Ovary (tissue), 9 donors: ENCODE results near the gene CCDC86. TPM values are rescaled to one million over a fixed set of nuclear protein-coding genes. Genes with fewer than 3 reads are reported as not detected.

Experiments used
- DNase-seq, 5 donors: peaks; one replicate each; pipeline ENCODE4 v3.0.0-alpha.2; 2019 to 2020
- H3K27ac ChIP-seq, 2 donors: fragments of 200-600 bp; one replicate each; pipeline versions ENCODE4 v1.5.1 to v1.8.0; 2019 to 2022
- H3K27me3 ChIP-seq: fragments of 200-600 bp; one replicate; pipeline ENCODE4 v1.8.0; 2022
- H3K36me3 ChIP-seq: fragments of 200-600 bp; sonication (generic); one replicate; pipeline ENCODE4 v1.5.1; 2019
- H3K4me1 ChIP-seq: one replicate; pipeline ENCODE4 v1.8.1; 2013; ENCODE audit warnings: mild to moderate bottlenecking, moderate library complexity; ENCODE audit not compliant: insufficient read depth
- H3K4me3 ChIP-seq: fragments of 200-600 bp; sonication (generic); one replicate; pipeline ENCODE4 v1.5.1; 2017
- H3K9me3 ChIP-seq, 2 donors: fragments of 200-600 bp in 1 of 2; sonication (generic) in 1 of 2; one replicate each; pipeline versions ENCODE4 v1.5.1 to v1.8.1; 2013 to 2019; ENCODE audit warnings: mild to moderate bottlenecking in 1 of 2, moderate library complexity in 1 of 2
- CTCF ChIP-seq, 3 donors: fragments of 450-650 bp in 2 of 3; fragments of 200-600 bp in 1 of 3; IDR thresholded peaks; one replicate each; pipeline versions ENCODE4 v1.5.1 to v1.8.0; 2016 to 2022; ENCODE audit warnings: antibody characterized with exemption in 3 of 3, mild to moderate bottlenecking in 1 of 3
- EP300 ChIP-seq: sonication (generic); formaldehyde crosslinking; IDR thresholded peaks from one replicate; pipeline ENCODE4 v1.6.1; 2017; ENCODE audit warnings: antibody characterized with exemption
- POLR2A ChIP-seq: fragments of 450-650 bp; IDR thresholded peaks from one replicate; pipeline ENCODE4 v1.6.1; 2017; ENCODE audit warnings: antibody characterized with exemption, mild to moderate bottlenecking, moderate library complexity
- WGBS, 3 donors: extraction: QIAGEN DNeasy Blood & Tissue Kit in 1 of 3; methylation state at CpG; one replicate each; pipeline versions ENCODE4 v1.1.5 to v1.1.7; 2013 to 2017; 5-methylcytosine and 5-hydroxymethylcytosine counted together
- intact Hi-C, 4 donors: fragments of 100-400 bp; cut with DNase I; formaldehyde crosslinking; loops; one replicate each; pipeline versions ENCODE4 v1.11.0 to v1.15.1; 2022 to 2023
- polyA plus RNA-seq, 2 donors: library from polyadenylated mRNA; stranded (reverse); fragments of 200-250 nt in 1 of 2; fragments of 350-450 nt in 1 of 2; fragmentation: Illumina TruSeq in 1 of 2; extraction: RNeasy Lipid Tissue Mini Kit (QIAGEN cat#74804) in 1 of 2; gene quantifications; one replicate each; pipeline ENCODE4 v1.2.3, GENCODE V29; 2013 to 2014
- total RNA-seq, 7 donors: library from RNA; depleted of rRNA in 2 of 7; stranded (reverse); fragments of >200 nt in 2 of 7; fragmentation: NEBNext Ultra II Directional in 3 of 7; extraction: Animal tissue kit (Norgen Biotek cat#: 25700) in 3 of 7; gene quantifications; one replicate each; pipeline versions ENCODE4 v1.1.0 to v1.2.4, GENCODE V29; 2016 to 2023
- donor health status: DM: no; HTN: no; CAD: no; lungs with moderate emphysema.
- donor health status: DM: no; HTN: no; CAD: no.
- donor health status: Bipolar disorder and iron deficiency.
- donor health status: DM: yes; HTN: yes; CAD: no.
- donor health status: DM: no; HTN: no; CAD: no.
- donor health status: DM: yes; HTN: yes; CAD: no.

CCDC86 gene
- total and polyA plus RNA-seq, 9 donors, result 7.0 to 32.9 (median 19.8) TPM

- Histone ChIP-seq H3K27me3 (no peaks in the 10 kb centered on the region), H3K36me3 (no peaks in the 10 kb centered on the region), H3K4me1 (peaks cover 2% of the 10 kb centered on the region), H3K9me3 (no peaks in the 10 kb centered on the region), H3K4me3 (no peak overlapping the region), H3K27ac (no peak overlapping the region)
- WGBS, 3 donors, result 71 to 84% (median 74%) methylated on average over 5 to 6 of the region's 6 CpGs
- TF ChIP-seq EP300 (no peak), CTCF (IDR thresholded peaks at IDR 0.05) (no peak), POLR2A (no peak)
- no peak for DNase-seq
- intact Hi-C loops, result loop anchor here in 1 of 4 donors (5.0 kb wide), 1 partner anchor 362 kb away; no protein-coding TSS in a partner anchor
Observed at GRCh38 chr11:60825790-60826189, 16.1 kb upstream of the CCDC86 start.

- Histone ChIP-seq H3K4me1 (peaks cover 2% of the 10 kb centered on the region), H3K9me3 (no peaks in the 10 kb centered on the region), H3K4me3 (no peak overlapping the region), H3K27me3 (no peaks in the 10 kb centered on the region), H3K27ac (no peak overlapping the region), H3K36me3 (no peaks in the 10 kb centered on the region)
- WGBS, 3 donors, result 40 to 52% (median 43%) methylated on average over 10 of the region's 10 CpGs
- intact Hi-C loops, result loop anchor here in 3 of 4 donors (2.0 to 10.0 kb wide), 6 partner anchors 62 to 358 kb away; no protein-coding TSS in a partner anchor
- DNase-seq, result no peak
- TF ChIP-seq POLR2A (no peak), CTCF (IDR thresholded peaks at IDR 0.05) (no peak)
Observed at GRCh38 chr11:60830478-60831142, 11.3 kb upstream of the CCDC86 start.

GRCh38 chr11:60831143-60831500, 10.8 kb upstream of the CCDC86 start:
- no peak overlapping the region for H3K4me3 ChIP-seq
- TF ChIP-seq POLR2A (no peak), CTCF (IDR thresholded peaks at IDR 0.05) (peak; percentile 83 to 90 (median 90)), EP300 (no peak)
- H3K36me3 ChIP-seq, result no peaks in the 10 kb centered on the region
- intact Hi-C loops, result loop anchor here in 3 of 4 donors (2.0 to 10.0 kb wide), 6 partner anchors 61 to 358 kb away; no protein-coding TSS in a partner anchor
- H3K27me3 ChIP-seq, result no peaks in the 10 kb centered on the region
- no peak overlapping the region for H3K27ac ChIP-seq
- H3K4me1 ChIP-seq, result peaks cover 2% of the 10 kb centered on the region
- no peaks in the 10 kb centered on the region for H3K9me3 ChIP-seq
- DNase-seq, result peak; percentile 71 to 90 (median 85)
- 9 to 15% (median 11%) methylated on average over 8 of the region's 8 CpGs for WGBS, 3 donors

- WGBS, 3 donors, result 30 to 44% (median 40%) methylated on average over 7 of the region's 7 CpGs
- Histone ChIP-seq H3K9me3 (no peaks in the 10 kb centered on the region), H3K4me3 (no peak overlapping the region), H3K27ac (no peak overlapping the region), H3K4me1 (peaks cover 2% of the 10 kb centered on the region), H3K27me3 (no peaks in the 10 kb centered on the region), H3K36me3 (no peaks in the 10 kb centered on the region)
- DNase-seq, result no peak
- no peak for TF ChIP-seq POLR2A
- TF ChIP-seq EP300, result no peak
- no peak for TF ChIP-seq CTCF (IDR thresholded peaks at IDR 0.05)
- intact Hi-C loops, result loop anchor here in 3 of 4 donors (2.0 to 10.0 kb wide), 6 partner anchors 61 to 357 kb away; no protein-coding TSS in a partner anchor
Observed at GRCh38 chr11:60831501-60832079, 10.3 kb upstream of the CCDC86 start.
